Left ventricle myocardium superior (tissue), 1 donor: ENCODE results near the gene NKPD1. TPM values are rescaled to one million over a fixed set of nuclear protein-coding genes. Genes with fewer than 3 reads are reported as not detected.

ENCODE experiments used
- total RNA-seq: library from RNA; stranded (reverse); fragmentation: NEBNext Ultra II Directional; extraction: Animal tissue kit (Norgen Biotek cat#: 25700); gene quantifications from one replicate; pipeline ENCODE4 v1.2.1, GENCODE V29; 2021
- donor health status: DM: no; HTN: yes; CAD: no; lungs with severe emphysema.

Gene NKPD1
- total RNA-seq, 1 donor from 2014 or later, result 0.07 TPM

Other genes with a start within 250 kb of the NKPD1 start
- 1.7 TPM for gene APOC1, start 246.4 kb downstream of the NKPD1 start, total RNA-seq
- not detected for gene APOC4, start 218.7 kb downstream of the NKPD1 start, total RNA-seq
- gene APOC2, start 214.9 kb downstream of the NKPD1 start, total RNA-seq, result not detected
- gene CLPTM1, start 205.6 kb downstream of the NKPD1 start, total RNA-seq, result 97.6 TPM
- 3.5 TPM for gene RELB, start 159.5 kb downstream of the NKPD1 start, total RNA-seq
- gene CLASRP, start 121.9 kb downstream of the NKPD1 start, total RNA-seq, result 33.9 TPM
- gene ZNF296, start 84.5 kb downstream of the NKPD1 start, total RNA-seq, result 0.20 TPM
- gene GEMIN7, start 81.7 kb downstream of the NKPD1 start, total RNA-seq, result 14.4 TPM
- gene PPP1R37, start 67.8 kb downstream of the NKPD1 start, total RNA-seq, result 16.0 TPM
- gene TRAPPC6A, start 17.3 kb upstream of the NKPD1 start, total RNA-seq, result 13.7 TPM
- gene BLOC1S3, start 17.8 kb upstream of the NKPD1 start, total RNA-seq, result 6.0 TPM
- gene EXOC3L2, start 84.4 kb upstream of the NKPD1 start, total RNA-seq, result 0.94 TPM
- 26.2 TPM for gene MARK4, start 90.3 kb upstream of the NKPD1 start, total RNA-seq
- 6,589 TPM for gene CKM, start 161.9 kb upstream of the NKPD1 start, total RNA-seq
- gene KLC3, start 179.8 kb upstream of the NKPD1 start, total RNA-seq, result not detected
- gene ERCC2, start 209.6 kb upstream of the NKPD1 start, total RNA-seq, result 9.9 TPM
- gene PPP1R13L, start 244.1 kb upstream of the NKPD1 start, total RNA-seq, result 222 TPM
- 7.0 TPM for gene POLR1G, start 245.7 kb upstream of the NKPD1 start, total RNA-seq